Stimulated activated CD8-positive, alpha-beta memory T cell treated with anti-CD3 and anti-CD28 coated beads, Interleukin-12 subunit alpha, Interleukin-12 subunit beta, amount 100 ng/mL, for 24 hours (primary cell): ENCODE results near the gene LMF1.
"Not testable (repeated sequence)": the region's sequence is repeated elsewhere in the genome, so short reads cannot be mapped to it uniquely, and the experiment has no call there.

Experiments used
- DNase-seq: peaks from one replicate; pipeline ENCODE4 v3.0.0-alpha.2; 2020; ENCODE audit errors: extremely low read depth

Gene LMF1

GRCh38 chr16:850668-851067 is 120.1 kb downstream of the LMF1 start:
- DNase-seq, result no peak

- no peak for DNase-seq
Measured at GRCh38 chr16:848510-849253, 122.1 kb downstream of the LMF1 start.

- no peak for DNase-seq
Measured at GRCh38 chr16:847681-848445, 122.9 kb downstream of the LMF1 start.

GRCh38 chr16:847151-847550 is 123.6 kb downstream of the LMF1 start:
- no peak for DNase-seq

GRCh38 chr16:845351-845745 is 125.4 kb downstream of the LMF1 start:
- no peak for DNase-seq

- no peak for DNase-seq
Measured at GRCh38 chr16:844638-845350, 126.0 kb downstream of the LMF1 start.

- DNase-seq, result no peak
Measured at GRCh38 chr16:843771-844170, 127.0 kb downstream of the LMF1 start.

GRCh38 chr16:842711-843560 is 127.8 kb downstream of the LMF1 start:
- no peak for DNase-seq

- no peak for DNase-seq
Measured at GRCh38 chr16:842061-842476, 128.7 kb downstream of the LMF1 start.

GRCh38 chr16:841455-842060 is 129.2 kb downstream of the LMF1 start:
- no peak for DNase-seq

- DNase-seq, result no peak
Measured at GRCh38 chr16:840561-841454, 130.0 kb downstream of the LMF1 start.

GRCh38 chr16:839643-840408 is 131.0 kb downstream of the LMF1 start:
- no peak for DNase-seq

- no peak for DNase-seq
Measured at GRCh38 chr16:838741-839140, 132.0 kb downstream of the LMF1 start.

GRCh38 chr16:836822-837221 is 134.0 kb downstream of the LMF1 start:
- not testable (repeated sequence) for DNase-seq

- no peak for DNase-seq
Measured at GRCh38 chr16:836221-836620, 134.6 kb downstream of the LMF1 start.

- no peak for DNase-seq
Measured at GRCh38 chr16:835373-835772, 135.4 kb downstream of the LMF1 start.

GRCh38 chr16:833411-833810 is 137.4 kb downstream of the LMF1 start:
- DNase-seq, result no peak

- DNase-seq, result no peak
Measured at GRCh38 chr16:832652-833336, 138.0 kb downstream of the LMF1 start.
